Heart left ventricle (tissue), 16 donors: ENCODE measurements around the gene NAE1. TPM values are rescaled to one million over a fixed set of nuclear protein-coding genes. Genes with fewer than 3 reads are reported as not detected.
A peak's percentile ranks its signal among the peaks of the same experiment; 100 is the strongest.

ENCODE experiments used
- ATAC-seq, 4 donors: fragments of 200-7000 bp; cut with Tn5 transposase; one replicate each; pipeline ENCODE4 v1.9.1; 2020 to 2022; ENCODE audit warnings: moderate library complexity in 4 of 4, mild to moderate bottlenecking in 3 of 4, moderate number of reproducible peaks in 1 of 4
- DNase-seq, 5 donors: peaks; one replicate each; pipeline ENCODE4 v3.0.0-alpha.2; 2020
- H3K27ac ChIP-seq, 12 donors: fragments of 200-600 bp; sonication (generic) in 4 of 12; one replicate each; pipeline versions ENCODE4 v1.5.0 to v1.8.0; 2016 to 2022; ENCODE audit warnings: mild to moderate bottlenecking in 2 of 12
- H3K27me3 ChIP-seq, 9 donors: fragments of 200-600 bp; sonication (generic) in 2 of 9; one replicate each; pipeline versions ENCODE4 v1.5.1 to v1.8.0; 2016 to 2022; ENCODE audit warnings: mild to moderate bottlenecking in 3 of 9
- H3K36me3 ChIP-seq, 9 donors: fragments of 200-600 bp; sonication (generic) in 2 of 9; one replicate each; pipeline versions ENCODE4 v1.5.0 to v1.8.0; 2018 to 2022; ENCODE audit warnings: mild to moderate bottlenecking in 2 of 9
- H3K4me1 ChIP-seq, 12 donors: fragments of 200-600 bp; sonication (generic) in 4 of 12; one replicate each; pipeline versions ENCODE4 v1.5.0 to v1.8.0; 2016 to 2022; ENCODE audit warnings: mild to moderate bottlenecking in 3 of 12
- H3K4me3 ChIP-seq, 12 donors: fragments of 200-600 bp; sonication (generic) in 4 of 12; one replicate each; pipeline versions ENCODE4 v1.5.0 to v1.8.0; 2017 to 2022; ENCODE audit warnings: mild to moderate bottlenecking in 9 of 12, moderate library complexity in 4 of 12
- H3K9me3 ChIP-seq, 12 donors: fragments of 200-600 bp; sonication (generic) in 4 of 12; one replicate each; pipeline versions ENCODE4 v1.5.0 to v1.8.0; 2016 to 2022; ENCODE audit warnings: mild to moderate bottlenecking in 1 of 12
- CTCF ChIP-seq, 12 donors: fragments of 200-600 bp; sonication (generic) in 4 of 12; IDR thresholded peaks; one replicate each; pipeline versions ENCODE4 v1.5.0 to v1.8.0; 2018 to 2022; ENCODE audit warnings: antibody characterized with exemption in 12 of 12, mild to moderate bottlenecking in 5 of 12
- POLR2A ChIP-seq, 2 donors: fragments of 450-650 bp; IDR thresholded peaks; one replicate each; pipeline ENCODE4 v1.6.1; 2017; ENCODE audit warnings: antibody characterized with exemption in 2 of 2, mild to moderate bottlenecking in 2 of 2, moderate library complexity in 2 of 2
- WGBS, 4 donors: extraction: QIAGEN DNeasy Blood & Tissue Kit in 2 of 4; methylation state at CpG; one replicate each; pipeline versions ENCODE4 v1.1.5 to v1.1.7; 2013 to 2018; 5-methylcytosine and 5-hydroxymethylcytosine counted together
- intact Hi-C, 10 donors: fragments of 100-400 bp; cut with DNase I; formaldehyde crosslinking; loops; one replicate each; pipeline versions ENCODE4 v1.11.1 to v1.14.2; 2022
- polyA plus RNA-seq, 2 donors: library from polyadenylated mRNA; stranded (reverse); fragments of 200-250 nt; gene quantifications; one replicate each; pipeline ENCODE4 v1.2.3, GENCODE V29; 2013
- total RNA-seq, 9 donors: library from RNA; depleted of rRNA in 2 of 9; stranded (reverse); fragments of >200 nt in 2 of 9; fragmentation: NEBNext Ultra II Directional in 3 of 9; extraction: Animal tissue kit (Norgen Biotek cat#: 25700) in 3 of 9; gene quantifications; one replicate each; pipeline versions ENCODE4 v1.1.0 to v1.2.4, GENCODE V29; 2016 to 2023
- donor health status: ischemic (EF 13 %, LVEDD 7.1; RV severe dilation, severe dysfunction).
- donor health status: healthy with polysubstance abuse.
- donor health status: DM: no; HTN: yes; CAD: no.
- donor health status: DM: no; HTN: no; CAD: no.
- donor health status: ischemic (EF 25% LVEDD 6.9; RV normal size, moderate dysfunction).
- donor health status: ischemic (EF 25% LVEDD 5.7; RV mildly dilated, moderate dysfunction).
- donor health status: healthy.
- donor health status: DM: yes; HTN: yes; CAD: no.
- donor health status: ischemic (EF 35%, LVEDD 5.7; RV mildly dilated, moderate dysfunction).
- donor health status: nonischemic (EF 11% LVEDD 7.7; RV severe dilation, severe dysfunction).
- donor health status: DM: yes; HTN: yes; CAD: no.
- donor health status: PGD.
- donor health status: ischemic (EF 29% LVEDD 5.4; RV normal size, mild dysfunction).
- donor health status: nonischemic (EF 23%, LVEDD 6.1; RV moderate dilation, normal function).

Gene NAE1
- total and polyA plus RNA-seq, 11 donors: 17.7 to 39.3 (median 29.6) TPM

GRCh38 chr16:66869424-66869823 is 38.6 kb upstream of the NAE1 start:
- H3K27me3 ChIP-seq: no peaks in the 10 kb centered on the region
- TF ChIP-seq CTCF (IDR thresholded peaks at IDR 0.05): no peak
- no peak for TF ChIP-seq POLR2A (IDR thresholded peaks at IDR 0.05)
- H3K36me3 ChIP-seq: no peaks in the 10 kb centered on the region
- intact Hi-C loops: loop anchor here (2.0 to 10.0 kb wide), 14 partner anchors 37 to 465 kb away; partner anchors contain the start of genes NAE1 (in 5 of the 10) and CMTM3 (in 1 of the 10)
- no peak overlapping the region for H3K27ac ChIP-seq
- WGBS, 4 donors: 82 to 89% (median 87%) methylated on average over 1 of the region's 1 CpG
- H3K4me3 ChIP-seq: no peak overlapping the region
- ATAC-seq (no peak), DNase-seq (no peak)
- H3K9me3 ChIP-seq: no peaks in the 10 kb centered on the region
- H3K4me1 ChIP-seq: peaks cover 0 to 20% (median 5%) of the 10 kb centered on the region in 12 donors

- H3K4me1 ChIP-seq: peaks cover 0 to 8% (median 0%) of the 10 kb centered on the region in 12 donors
- no peak for TF ChIP-seq CTCF (IDR thresholded peaks at IDR 0.05)
- TF ChIP-seq POLR2A (IDR thresholded peaks at IDR 0.05): no peak
- DNase-seq: no peak
- intact Hi-C loops: loop anchor here in 6 of 10 donors (5.0 to 10.0 kb wide), 5 partner anchors 119 to 459 kb away; partner anchors contain the start of gene CMTM3 (in 1 of the 6)
- H3K4me3 ChIP-seq: no peak overlapping the region
- no peak for ATAC-seq
- H3K27me3 ChIP-seq: no peaks in the 10 kb centered on the region
- no peak overlapping the region for H3K27ac ChIP-seq
- no peaks in the 10 kb centered on the region for H3K36me3 ChIP-seq
- H3K9me3 ChIP-seq: no peaks in the 10 kb centered on the region
Observed at GRCh38 chr16:66863707-66864106, 32.9 kb upstream of the NAE1 start.

- intact Hi-C loops: loop anchor here in 6 of 10 donors (5.0 to 10.0 kb wide), 5 partner anchors 117 to 457 kb away; partner anchors contain the start of gene CMTM3 (in 1 of the 6)
- Histone ChIP-seq H3K27ac (no peak overlapping the region), H3K4me1 (peaks cover 0 to 8% (median 0%) of the 10 kb centered on the region in 12 donors), H3K36me3 (no peaks in the 10 kb centered on the region), H3K4me3 (no peak overlapping the region), H3K9me3 (no peaks in the 10 kb centered on the region), H3K27me3 (no peaks in the 10 kb centered on the region)
- DNase-seq: no peak
- WGBS, 4 donors: 83 to 93% (median 91%) methylated on average over 7 to 8 of the region's 8 CpGs
- no peak for ATAC-seq
- TF ChIP-seq POLR2A (IDR thresholded peaks at IDR 0.05) (no peak), CTCF (IDR thresholded peaks at IDR 0.05) (no peak)
Observed at GRCh38 chr16:66862023-66862520, 31.3 kb upstream of the NAE1 start.

- Histone ChIP-seq H3K27me3 (no peaks in the 10 kb centered on the region), H3K36me3 (no peaks in the 10 kb centered on the region), H3K27ac (no peak overlapping the region), H3K9me3 (no peaks in the 10 kb centered on the region), H3K4me3 (no peak overlapping the region), H3K4me1 (peaks cover 0 to 8% (median 0%) of the 10 kb centered on the region in 12 donors)
- TF ChIP-seq POLR2A (IDR thresholded peaks at IDR 0.05) (no peak), CTCF (IDR thresholded peaks at IDR 0.05) (no peak)
- ATAC-seq (peak in 1 of 4 donors; percentile 14), DNase-seq (no peak)
- intact Hi-C loops: loop anchor here in 6 of 10 donors (5.0 to 10.0 kb wide), 5 partner anchors 115 to 455 kb away; partner anchors contain the start of gene CMTM3 (in 1 of the 6)
- WGBS, 4 donors: 70 to 86% (median 81%) methylated on average over 3 of the region's 3 CpGs
Observed at GRCh38 chr16:66859397-66860068, 28.8 kb upstream of the NAE1 start.
